Measurements from ENCODE around the gene MTCL1. TPM values are rescaled to one million over a fixed set of nuclear protein-coding genes. Genes with fewer than 3 reads are reported as not detected.

MTCL1 gene
- total and polyA plus RNA-seq, 10 of the 15 experiments (the other 5 are each of a cell fraction or from before 2014, with no cell fraction given) = 0.03 to 0.36 (median 0.13) TPM; not detected in 4

DNA sequence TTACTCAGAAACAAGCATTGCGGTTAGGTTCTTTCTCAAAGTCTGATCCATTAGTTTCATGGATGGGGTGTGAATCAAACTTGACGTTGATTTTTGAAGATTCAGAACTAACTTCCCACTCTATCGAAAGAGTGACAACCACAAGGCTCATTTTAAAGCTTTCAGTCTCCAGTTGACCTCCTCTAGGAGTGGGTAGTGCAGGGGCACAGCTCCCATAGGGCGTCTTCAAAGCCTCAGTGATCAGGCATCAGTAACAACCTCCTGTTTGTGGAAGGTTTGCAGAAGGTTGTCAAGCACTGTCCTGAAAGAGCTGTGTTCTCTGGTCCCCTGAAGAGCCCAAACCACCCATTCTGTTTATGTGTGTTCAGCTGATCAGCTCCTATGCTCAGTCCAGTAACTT, 10.2 kb downstream of the MTCL1 start (continued):
- TF ChIP-seq GABPA (IDR thresholded peaks at IDR 0.05; ENCODE audit: low read depth) = no peak
- TF ChIP-seq GATAD2B (conservative IDR thresholded peaks at IDR 0.05; ENCODE audit: low read depth) = no peak
- TF ChIP-seq, protein P1, sequence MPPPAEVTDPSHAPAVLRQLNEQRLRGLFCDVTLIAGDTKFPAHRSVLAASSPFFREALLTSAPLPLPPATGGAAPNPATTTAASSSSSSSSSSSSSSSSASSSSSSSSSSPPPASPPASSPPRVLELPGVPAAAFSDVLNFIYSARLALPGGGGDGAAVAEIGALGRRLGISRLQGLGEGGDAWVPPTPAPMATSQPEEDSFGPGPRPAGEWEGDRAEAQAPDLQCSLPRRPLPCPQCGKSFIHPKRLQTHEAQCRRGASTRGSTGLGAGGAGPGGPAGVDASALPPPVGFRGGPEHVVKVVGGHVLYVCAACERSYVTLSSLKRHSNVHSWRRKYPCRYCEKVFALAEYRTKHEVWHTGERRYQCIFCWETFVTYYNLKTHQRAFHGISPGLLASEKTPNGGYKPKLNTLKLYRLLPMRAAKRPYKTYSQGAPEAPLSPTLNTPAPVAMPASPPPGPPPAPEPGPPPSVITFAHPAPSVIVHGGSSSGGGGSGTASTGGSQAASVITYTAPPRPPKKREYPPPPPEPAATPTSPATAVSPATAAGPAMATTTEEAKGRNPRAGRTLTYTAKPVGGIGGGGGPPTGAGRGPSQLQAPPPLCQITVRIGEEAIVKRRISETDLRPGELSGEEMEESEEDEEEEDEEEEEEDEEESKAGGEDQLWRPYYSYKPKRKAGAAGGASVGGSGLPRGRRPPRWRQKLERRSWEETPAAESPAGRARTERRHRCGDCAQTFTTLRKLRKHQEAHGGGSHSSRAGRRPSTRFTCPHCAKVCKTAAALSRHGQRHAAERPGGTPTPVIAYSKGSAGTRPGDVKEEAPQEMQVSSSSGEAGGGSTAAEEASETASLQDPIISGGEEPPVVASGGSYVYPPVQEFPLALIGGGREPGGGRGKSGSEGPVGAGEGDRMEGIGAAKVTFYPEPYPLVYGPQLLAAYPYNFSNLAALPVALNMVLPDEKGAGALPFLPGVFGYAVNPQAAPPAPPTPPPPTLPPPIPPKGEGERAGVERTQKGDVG (CRISPR knock-in tag; IDR thresholded peaks at IDR 0.05) = no peak
- TF ChIP-seq, protein P2, sequence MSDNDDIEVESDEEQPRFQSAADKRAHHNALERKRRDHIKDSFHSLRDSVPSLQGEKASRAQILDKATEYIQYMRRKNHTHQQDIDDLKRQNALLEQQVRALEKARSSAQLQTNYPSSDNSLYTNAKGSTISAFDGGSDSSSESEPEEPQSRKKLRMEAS (IDR thresholded peaks at IDR 0.05; ENCODE audit: low read depth, low read length) = no peak

DNA sequence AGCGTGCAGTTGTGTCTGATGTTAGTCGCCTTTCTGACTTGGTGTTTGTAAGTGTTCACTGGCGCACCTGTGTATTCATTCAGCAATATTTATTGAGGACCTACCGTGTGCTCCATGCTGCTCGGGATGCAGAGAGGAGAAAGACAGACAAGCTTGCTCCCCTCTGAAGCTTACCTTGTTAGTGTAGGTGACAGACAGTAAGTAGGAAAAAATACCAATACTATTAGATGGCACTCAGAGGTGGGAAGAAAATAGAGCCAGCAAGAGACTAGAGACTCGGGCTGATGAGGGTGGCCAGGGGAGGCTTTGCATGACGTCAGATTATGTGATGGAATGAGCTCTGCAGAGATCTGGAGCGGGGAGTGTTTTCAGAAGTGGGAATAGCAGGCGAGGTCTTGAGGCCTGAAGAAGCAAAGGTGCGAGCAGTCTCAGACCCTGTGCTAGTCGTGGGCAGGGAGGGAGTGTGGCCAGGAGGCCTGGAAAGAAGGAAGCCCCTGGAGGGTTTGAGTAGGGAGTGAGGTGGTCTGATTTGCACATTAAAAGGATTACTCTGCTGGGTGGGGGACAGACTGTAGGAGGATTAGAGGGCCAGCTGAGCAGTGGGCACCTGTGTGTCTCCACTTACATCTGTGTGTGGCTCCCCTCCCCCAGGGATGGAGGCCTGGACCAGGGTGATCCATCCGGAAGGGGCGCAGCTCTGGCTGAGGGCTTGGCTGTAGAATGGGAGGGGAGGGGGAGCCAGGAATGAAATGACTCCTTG, 11.8 kb downstream of the MTCL1 start:
- H3K9me3 ChIP-seq (replicated peaks; ENCODE audit: control insufficient read depth, insufficient read depth, low read length) = no peaks in the 10 kb centered on the region
- ChIA-PET RAD21 (ENCODE audit: unreplicated experiment) (no interaction called here), CTCF (no interaction called here), SMC1A (ENCODE audit: uncharacterized antibody, unreplicated experiment) (no interaction called here), POLR2A (no interaction called here)
- ATAC-seq (no peak), DNase-seq (ENCODE audit: low read depth, low spot score) (no peak), FAIRE-seq (no peak)
- in situ Hi-C loops (cut with MboI) = no loop called here
- TF ChIP-seq NFIC (IDR thresholded peaks at IDR 0.05; ENCODE audit: low read depth, low read length) (no peak), RCOR1 (conservative IDR thresholded peaks at IDR 0.05; ENCODE audit: low read depth, low read length) (no peak), KDM1A (IDR thresholded peaks at IDR 0.05; ENCODE audit: borderline replicate concordance) (no peak), SREBF1 (IDR thresholded peaks at IDR 0.05; ENCODE audit: low read length) (no peak), RAD51 (IDR thresholded peaks at IDR 0.05) (no peak), HDAC6 (IDR thresholded peaks at IDR 0.05; ENCODE audit: unreplicated experiment) (no peak), EP300 (IDR thresholded peaks at IDR 0.05; ENCODE audit: borderline replicate concordance in 1 of 2, control insufficient read depth in 1 of 2, low read depth in 2 of 2, low read length in 2 of 2) (no peak), MYB (IDR thresholded peaks at IDR 0.05; ENCODE audit: borderline replicate concordance, low read depth, low read length) (no peak), CREM (IDR thresholded peaks at IDR 0.05; ENCODE audit: low read depth) (no peak), POU2F2 (IDR thresholded peaks at IDR 0.05; ENCODE audit: borderline replicate concordance, low read depth, low read length) (no peak), BHLHE40 (IDR thresholded peaks at IDR 0.05; ENCODE audit: borderline replicate concordance in 1 of 2, low read depth in 2 of 2, low read length in 1 of 2) (no peak)
- H3K36me3 ChIP-seq (ENCODE audit: control insufficient read depth in 2 of 2, insufficient read depth in 2 of 2, low read length in 1 of 2) = no peaks in the 10 kb centered on the region
- H4K20me1 ChIP-seq (ENCODE audit: control insufficient read depth, insufficient read depth) = no peaks in the 10 kb centered on the region
- H3K9ac ChIP-seq (ENCODE audit: control insufficient read depth, insufficient read depth, low read length) = no peak overlapping the region
- no peak overlapping the region for H3K4me2 ChIP-seq (ENCODE audit: control insufficient read depth, insufficient read depth)
- no peaks in the 10 kb centered on the region for H3K79me2 ChIP-seq (ENCODE audit: control insufficient read depth, insufficient read depth, low read length)
- no peak overlapping the region for H2AFZ ChIP-seq (ENCODE audit: control insufficient read depth, low read depth, low read length)
- H3K4me1 ChIP-seq (ENCODE audit: control insufficient read depth, insufficient read depth, low read length) = no peaks in the 10 kb centered on the region
- intact Hi-C loops (cut with micrococcal nuclease; ENCODE audit: unreplicated experiment) = no loop called here
- H3K27me3 ChIP-seq (replicated peaks in 1 of 2; ENCODE audit: control insufficient read depth in 2 of 2, insufficient read depth in 2 of 2, low read length in 1 of 2) = no peaks in the 10 kb centered on the region
- no TSS peak for BruUV-seq (replicated peaks)
- WGBS (ENCODE audit: insufficient coverage, insufficient replicate concordance, low lambda C conversion rate, missing lambda C conversion rate) = 54% methylated on average over 13 of the region's 13 CpGs
- H3K4me3 ChIP-seq = no peak overlapping the region
- H3K27ac ChIP-seq (ENCODE audit: control insufficient read depth, insufficient read depth) = no peak overlapping the region

Measured in GM12878 (cell line).